C1 segment of cervical spinal cord (tissue), 14 donors: ENCODE measurements around the gene NGLY1.

ENCODE experiments used
- DNase-seq, 14 donors: peaks; one replicate each; lab custom pipeline; 2025; lab: John Stamatoyannopoulos, UW

Gene NGLY1

GRCh38 chr3:25784971-25785370, 1.7 kb upstream of the NGLY1 start:
- DNase-seq, result no peak

DNA sequence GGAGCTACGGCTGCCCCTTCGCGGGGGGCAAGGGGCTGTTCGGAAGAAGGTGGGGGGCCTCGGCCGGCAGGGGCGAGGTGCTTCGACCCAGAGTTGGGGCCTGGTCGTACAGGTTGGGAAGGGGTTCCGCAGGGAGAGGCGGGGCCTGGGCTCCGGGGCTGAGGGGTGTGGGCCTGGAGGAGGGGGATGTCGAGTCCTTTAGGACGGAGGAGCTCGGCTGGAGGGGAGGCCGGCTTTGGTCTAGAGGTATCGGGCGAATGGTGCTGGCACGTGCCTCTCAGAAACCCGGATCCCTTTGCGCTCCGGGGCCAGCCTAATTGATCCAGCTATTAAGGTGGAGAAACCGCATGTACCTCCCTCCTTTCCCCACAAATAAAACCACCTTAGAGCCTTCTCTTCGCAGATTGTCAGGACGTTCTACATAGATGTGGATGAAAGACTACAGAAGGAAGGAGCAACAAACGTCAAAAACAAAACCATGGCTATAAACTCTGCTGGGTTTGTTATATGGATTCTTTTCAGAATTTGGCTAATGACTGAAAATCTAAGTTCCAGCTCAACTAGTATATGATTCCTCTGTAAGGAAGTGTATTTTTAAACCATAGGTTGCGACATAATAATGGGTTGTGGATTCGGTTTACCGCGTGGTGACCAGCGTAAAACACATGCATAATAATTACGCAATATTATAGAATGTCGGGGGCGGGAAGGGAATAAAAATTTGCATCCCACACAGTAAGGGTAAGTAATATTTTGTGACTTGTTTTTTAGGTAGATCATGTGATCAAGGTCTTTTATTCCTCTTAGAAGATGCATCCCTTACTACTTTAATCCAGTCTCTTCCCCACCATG, 644 bp upstream of the NGLY1 start:
- DNase-seq, result peak in 5 of 14 donors; percentile 28 to 86 (median 78)

GRCh38 chr3:25782636-25782937, 656 bp downstream of the NGLY1 start:
- DNase-seq, result no peak

- peak in 1 of 14 donors; percentile 6 for DNase-seq
Measured at GRCh38 chr3:25781758-25782594, 1.3 kb downstream of the NGLY1 start.

DNA sequence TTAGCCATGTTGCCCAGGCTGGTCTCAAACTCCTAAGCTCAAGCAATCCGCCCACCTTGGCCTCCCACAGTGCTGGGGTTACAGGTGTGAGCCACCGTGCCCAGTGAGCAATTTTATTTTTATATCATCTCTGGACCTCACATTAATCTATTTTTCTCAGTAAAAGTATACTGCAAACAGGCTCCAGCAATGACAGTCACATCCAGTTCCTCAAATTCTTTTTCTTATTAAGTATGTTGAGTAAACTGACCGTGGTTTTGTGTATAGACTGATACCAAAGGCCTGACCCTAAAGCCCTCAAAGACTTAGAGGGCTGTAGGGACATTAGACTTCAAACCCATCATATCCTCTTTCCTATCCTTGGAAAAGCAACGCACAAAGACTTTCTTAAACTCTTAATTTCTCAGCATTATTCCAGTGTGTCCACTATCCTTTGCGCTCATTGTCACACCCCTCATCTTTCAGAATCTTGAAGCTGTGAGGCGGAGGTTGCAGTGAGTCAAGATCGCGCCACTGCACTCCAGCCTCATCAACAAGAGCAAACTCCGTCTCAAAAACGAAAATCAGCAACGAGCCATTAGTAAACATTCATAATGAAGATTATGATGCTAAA, 2.0 kb downstream of the NGLY1 start:
- no peak for DNase-seq

- DNase-seq, result no peak
Measured at GRCh38 chr3:25780618-25781017, 2.6 kb downstream of the NGLY1 start.

GRCh38 chr3:25775936-25776335, 7.3 kb downstream of the NGLY1 start:
- no peak for DNase-seq

GRCh38 chr3:25768851-25769250, 14.4 kb downstream of the NGLY1 start:
- no peak for DNase-seq

- no peak for DNase-seq
Measured at GRCh38 chr3:25751725-25752124, 31.5 kb downstream of the NGLY1 start.

- no peak for DNase-seq
Measured at GRCh38 chr3:25751048-25751447, 32.2 kb downstream of the NGLY1 start.

GRCh38 chr3:25749031-25749581, 34.1 kb downstream of the NGLY1 start:
- no peak for DNase-seq

- DNase-seq, result no peak
Measured at GRCh38 chr3:25748189-25748588, 35.1 kb downstream of the NGLY1 start.

- no peak for DNase-seq
Measured at GRCh38 chr3:25747033-25747432, 36.2 kb downstream of the NGLY1 start.

- DNase-seq, result no peak
Measured at GRCh38 chr3:25744470-25744869, 38.8 kb downstream of the NGLY1 start.

DNA sequence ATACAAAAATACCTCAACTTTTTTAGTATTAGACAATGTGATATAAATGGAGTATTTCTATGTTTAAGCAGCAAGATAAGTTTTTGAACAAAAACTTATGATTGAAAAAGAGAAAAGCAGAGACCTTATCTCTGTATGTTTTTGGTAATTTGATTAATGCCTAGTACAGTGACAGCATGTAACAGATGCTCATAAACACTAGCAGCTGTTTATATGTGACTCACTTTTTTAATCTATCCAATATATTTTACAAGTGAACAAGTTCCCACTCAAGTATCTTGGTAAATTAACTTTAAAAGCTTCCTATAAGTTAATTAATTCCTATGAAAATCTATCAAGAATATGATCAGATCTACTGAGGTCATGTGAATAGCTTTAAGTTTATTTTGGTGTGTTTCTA, 55.1 kb downstream of the NGLY1 start:
- DNase-seq, result no peak

DNA sequence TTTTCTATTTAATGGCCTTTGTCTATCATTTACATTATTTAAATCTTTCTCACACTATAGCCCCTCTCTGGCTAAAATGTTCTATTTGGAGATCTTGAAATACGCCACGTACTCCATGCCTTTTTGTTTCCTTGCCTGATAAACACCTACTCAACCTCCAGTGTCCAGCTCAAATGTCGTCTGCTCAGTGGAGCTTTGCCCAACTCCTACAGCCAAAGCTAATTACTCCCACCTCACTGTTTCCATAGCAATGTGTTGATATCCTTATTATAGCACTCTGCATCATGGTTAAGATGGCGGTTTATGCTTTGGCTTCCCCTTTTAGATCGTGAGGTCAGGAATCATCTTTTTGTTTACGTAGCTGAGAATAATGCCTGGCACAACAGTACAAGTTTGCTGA, 55.9 kb downstream of the NGLY1 start:
- no peak for DNase-seq

GRCh38 chr3:25725810-25726209, 57.4 kb downstream of the NGLY1 start:
- DNase-seq, result no peak

DNA sequence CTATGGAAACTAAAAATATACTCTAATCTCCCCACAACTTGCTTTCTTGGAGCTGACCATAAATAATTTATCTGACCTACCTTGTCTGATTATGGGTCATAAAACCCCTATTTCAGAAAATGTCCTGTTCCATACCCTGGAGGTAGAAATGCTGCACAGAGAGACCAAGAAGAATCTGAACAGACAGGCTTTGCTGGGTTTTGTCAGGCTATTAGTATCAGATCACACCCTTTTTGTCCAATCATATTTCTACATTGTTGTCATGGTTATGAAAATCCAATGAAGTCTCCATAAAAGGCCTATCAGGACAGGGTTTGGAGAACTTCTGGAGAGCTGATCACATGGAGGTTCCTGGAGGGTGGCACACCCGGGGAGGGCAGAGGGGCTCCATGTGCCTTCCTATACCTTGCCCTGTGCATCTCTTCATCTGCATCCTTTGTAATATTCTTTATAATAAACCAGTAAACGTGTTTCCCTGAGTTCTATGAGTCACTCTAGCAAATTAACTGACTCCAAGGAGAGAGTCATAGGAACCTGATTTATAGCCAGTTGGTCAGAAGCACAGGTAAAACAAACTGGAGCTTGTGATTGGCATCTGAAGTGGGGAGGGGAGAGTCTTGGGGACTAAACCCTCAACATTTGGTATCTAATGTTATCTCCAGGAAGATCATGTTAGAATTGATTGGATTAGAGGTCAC, 58.1 kb downstream of the NGLY1 start:
- DNase-seq, result no peak

- DNase-seq, result no peak
Measured at GRCh38 chr3:25723802-25724201, 59.4 kb downstream of the NGLY1 start.

DNA sequence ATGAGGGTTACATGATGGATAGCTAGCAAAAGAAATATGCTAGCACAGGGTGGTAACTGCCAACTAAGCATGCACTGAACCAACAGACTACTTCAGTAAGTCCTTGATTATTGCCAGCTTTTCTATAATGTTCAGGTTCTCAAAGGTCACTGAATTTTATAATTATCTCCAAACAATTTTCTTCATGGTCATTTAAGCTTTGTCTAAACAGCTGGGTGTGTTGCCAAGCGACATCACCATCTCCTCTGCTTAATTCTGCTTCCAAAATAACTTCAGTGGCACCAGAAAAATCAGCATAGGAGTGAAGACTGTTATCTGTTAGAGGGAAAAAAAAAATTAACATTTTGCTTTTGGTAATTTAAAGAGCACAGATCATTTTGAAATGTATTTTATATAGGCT, 63.9 kb downstream of the NGLY1 start:
- no peak for DNase-seq

- no peak for DNase-seq
Measured at GRCh38 chr3:25713341-25713985, 69.8 kb downstream of the NGLY1 start.
